ENCODE measurements around the gene LAS1L.

DNA sequence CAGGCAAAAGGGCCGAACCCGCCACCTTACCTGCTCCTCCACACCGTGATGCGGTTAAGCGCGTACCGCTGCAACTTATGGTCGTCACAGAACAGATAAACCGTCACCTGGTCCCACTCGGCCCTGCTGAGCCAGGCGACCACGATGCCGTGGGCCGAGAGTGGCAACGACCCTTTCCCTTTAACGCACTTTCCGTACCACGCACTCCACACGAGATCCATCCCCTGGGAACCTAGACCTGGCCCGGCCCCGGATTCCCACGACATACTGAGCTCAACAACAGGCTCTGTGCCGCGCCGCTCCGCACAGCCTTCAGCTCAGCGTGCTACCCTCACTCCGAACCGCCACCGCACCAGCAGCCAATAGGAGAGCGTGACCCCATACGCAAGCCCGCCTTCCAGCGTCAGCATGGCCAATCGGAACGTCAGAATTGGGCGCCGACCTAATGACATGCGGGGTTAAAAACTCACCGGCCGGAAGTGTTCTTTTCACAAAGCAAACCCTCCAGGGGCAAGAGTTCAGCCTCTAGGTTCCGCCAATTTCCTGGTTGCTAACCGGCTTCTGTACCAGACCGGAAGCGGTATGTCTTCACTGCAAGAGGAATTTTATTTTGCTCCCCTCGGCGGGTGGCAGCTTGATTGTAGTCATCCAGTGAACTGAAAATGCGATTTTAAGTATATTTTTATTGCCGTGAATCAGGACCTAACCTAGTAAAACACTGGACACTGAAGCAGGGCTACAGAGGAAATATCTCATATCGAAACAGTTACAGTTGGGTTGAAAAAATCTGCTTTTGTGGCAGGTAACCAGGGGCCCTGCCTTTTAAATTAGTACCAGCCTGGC lies at the start of gene LAS1L:
- peak; percentile 39 to 78 (median 71) for TF ChIP-seq POLR2A (IDR thresholded peaks at IDR 0.05)
- TF ChIP-seq, protein P1, sequence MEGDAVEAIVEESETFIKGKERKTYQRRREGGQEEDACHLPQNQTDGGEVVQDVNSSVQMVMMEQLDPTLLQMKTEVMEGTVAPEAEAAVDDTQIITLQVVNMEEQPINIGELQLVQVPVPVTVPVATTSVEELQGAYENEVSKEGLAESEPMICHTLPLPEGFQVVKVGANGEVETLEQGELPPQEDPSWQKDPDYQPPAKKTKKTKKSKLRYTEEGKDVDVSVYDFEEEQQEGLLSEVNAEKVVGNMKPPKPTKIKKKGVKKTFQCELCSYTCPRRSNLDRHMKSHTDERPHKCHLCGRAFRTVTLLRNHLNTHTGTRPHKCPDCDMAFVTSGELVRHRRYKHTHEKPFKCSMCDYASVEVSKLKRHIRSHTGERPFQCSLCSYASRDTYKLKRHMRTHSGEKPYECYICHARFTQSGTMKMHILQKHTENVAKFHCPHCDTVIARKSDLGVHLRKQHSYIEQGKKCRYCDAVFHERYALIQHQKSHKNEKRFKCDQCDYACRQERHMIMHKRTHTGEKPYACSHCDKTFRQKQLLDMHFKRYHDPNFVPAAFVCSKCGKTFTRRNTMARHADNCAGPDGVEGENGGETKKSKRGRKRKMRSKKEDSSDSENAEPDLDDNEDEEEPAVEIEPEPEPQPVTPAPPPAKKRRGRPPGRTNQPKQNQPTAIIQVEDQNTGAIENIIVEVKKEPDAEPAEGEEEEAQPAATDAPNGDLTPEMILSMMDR (IDR thresholded peaks at IDR 0.05) = no peak
